CD4-positive, alpha-beta T cell treated with Interleukin-15 for 4 hours (primary cell): ENCODE results near the gene PNPLA7.
A peak's percentile ranks its signal among the peaks of the same experiment; 100 is the strongest.
"Not testable (repeated sequence)": the region's sequence is repeated elsewhere in the genome, so short reads cannot be mapped to it uniquely, and the experiment has no call there.

Source experiments
- DNase-seq: peaks from one replicate; pipeline ENCODE4 v3.0.0-alpha.2; 2020; ENCODE audit warnings: low spot score

Gene PNPLA7

DNA sequence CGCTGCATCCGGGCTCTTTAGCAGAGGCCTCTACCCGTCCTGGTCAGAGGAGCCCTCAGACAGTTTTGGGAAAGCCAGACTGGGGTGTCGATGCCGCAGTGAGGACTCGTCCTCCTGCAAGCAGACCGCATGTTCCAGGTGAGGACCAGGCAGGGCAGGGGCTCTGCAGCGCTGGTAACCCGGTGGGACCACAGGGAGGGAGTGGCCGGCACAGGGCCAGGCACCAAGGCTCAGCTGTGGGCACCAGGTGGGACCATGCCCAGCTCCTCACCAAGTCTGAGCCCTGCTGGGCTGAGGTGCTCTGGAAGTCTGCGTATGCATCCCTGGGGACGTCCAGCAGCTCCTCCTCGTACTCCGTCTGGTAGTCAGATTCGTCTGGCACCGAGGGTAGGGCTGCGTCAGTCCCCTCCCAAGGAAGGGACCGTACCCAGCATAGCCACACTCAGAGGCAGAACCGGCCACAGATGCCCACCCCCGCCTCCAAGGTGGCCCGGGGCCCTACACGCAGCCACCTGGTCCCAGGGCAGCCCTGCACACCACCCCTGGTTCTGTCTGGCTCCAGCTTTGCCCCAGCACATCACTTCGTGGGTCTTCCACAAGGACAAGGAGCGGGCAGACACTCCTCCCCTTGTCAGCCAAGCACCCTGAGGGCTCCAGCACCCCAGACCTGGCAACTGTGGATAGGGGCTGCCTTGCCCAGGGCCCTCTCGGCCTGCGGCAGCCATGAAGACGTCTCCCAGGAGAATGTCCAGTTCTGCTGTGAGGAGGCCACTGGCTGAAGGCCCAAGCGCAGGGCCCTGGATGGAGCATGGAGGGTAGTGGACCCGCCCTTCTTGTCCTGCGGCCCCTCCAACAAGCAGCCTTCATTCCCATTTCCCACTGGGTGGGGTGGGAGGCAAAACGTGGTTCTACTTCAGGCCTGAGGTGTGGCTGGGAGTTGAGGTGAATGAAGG, 89.6 kb downstream of the PNPLA7 start:
- no peak for DNase-seq

DNA sequence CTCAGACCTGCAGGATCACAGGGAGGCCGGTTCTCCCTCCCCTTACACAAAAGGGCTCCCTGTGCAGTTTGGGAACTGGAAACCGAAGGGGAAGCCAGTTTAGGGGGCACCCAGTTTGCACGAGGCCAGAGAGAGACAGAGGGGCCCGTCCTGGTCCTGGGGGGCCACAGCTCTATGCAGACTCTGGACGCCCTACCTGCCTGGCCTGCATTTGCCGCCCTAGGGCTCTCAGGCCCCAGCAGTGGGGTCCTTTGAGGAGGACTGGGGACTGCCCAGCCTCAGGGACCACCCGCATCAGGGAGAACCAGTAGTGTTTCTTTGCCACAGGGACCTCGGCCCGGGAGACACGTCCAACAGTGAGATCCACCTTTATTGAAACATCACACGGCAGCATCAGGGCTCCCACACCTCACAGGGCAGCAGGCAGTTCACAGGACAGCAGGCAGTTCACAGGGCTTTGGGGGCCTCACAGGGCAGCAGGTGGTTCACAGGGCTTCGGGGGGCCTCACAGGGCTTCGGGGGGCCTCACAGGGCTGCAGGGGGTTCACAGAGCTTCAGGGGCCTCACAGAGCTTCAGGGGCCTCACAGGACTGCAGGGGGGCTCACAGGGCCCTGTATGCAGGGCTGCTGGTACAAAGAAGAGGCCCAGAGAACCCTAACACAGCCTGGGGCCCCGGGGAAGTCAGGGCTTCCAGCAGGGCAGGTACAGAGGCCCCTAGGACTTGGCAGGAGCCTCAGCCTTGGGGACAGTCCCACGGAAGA, 90.4 kb downstream of the PNPLA7 start:
- DNase-seq: no peak

DNA sequence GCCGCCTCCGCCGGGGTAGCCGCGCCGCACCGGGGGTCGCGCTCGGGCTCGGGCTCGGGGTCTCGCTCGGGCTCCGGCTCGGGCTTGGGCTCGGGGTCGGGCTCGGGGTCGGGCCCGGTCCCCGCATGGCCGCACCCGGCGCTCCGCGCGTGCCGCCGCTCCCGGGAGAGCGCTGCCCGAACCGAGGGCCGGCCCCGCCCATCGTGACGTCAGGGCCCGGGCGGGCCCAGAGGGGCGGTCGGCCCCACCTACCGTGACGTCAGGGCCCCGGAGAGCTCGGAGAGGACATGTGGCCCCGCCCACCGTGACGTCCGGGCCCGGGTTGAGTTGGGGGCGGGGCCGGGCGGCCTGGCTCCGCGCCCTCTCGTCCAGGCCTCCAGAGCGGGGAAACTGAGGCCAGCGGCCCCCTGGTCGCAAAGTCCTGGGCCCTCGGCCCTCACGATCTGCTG, 91.0 kb downstream of the PNPLA7 start, which contains the start of gene NSMF:
Gene NSMF, minus strand, starts transcription at position 183 of the 449 bp plus-strand sequence. CDS start 232 bp downstream, outside the sequence.
- peak; percentile 92 for DNase-seq

- no peak for DNase-seq
Observed at GRCh38 chr9:137458194-137459151, 91.7 kb downstream of the PNPLA7 start.

DNA sequence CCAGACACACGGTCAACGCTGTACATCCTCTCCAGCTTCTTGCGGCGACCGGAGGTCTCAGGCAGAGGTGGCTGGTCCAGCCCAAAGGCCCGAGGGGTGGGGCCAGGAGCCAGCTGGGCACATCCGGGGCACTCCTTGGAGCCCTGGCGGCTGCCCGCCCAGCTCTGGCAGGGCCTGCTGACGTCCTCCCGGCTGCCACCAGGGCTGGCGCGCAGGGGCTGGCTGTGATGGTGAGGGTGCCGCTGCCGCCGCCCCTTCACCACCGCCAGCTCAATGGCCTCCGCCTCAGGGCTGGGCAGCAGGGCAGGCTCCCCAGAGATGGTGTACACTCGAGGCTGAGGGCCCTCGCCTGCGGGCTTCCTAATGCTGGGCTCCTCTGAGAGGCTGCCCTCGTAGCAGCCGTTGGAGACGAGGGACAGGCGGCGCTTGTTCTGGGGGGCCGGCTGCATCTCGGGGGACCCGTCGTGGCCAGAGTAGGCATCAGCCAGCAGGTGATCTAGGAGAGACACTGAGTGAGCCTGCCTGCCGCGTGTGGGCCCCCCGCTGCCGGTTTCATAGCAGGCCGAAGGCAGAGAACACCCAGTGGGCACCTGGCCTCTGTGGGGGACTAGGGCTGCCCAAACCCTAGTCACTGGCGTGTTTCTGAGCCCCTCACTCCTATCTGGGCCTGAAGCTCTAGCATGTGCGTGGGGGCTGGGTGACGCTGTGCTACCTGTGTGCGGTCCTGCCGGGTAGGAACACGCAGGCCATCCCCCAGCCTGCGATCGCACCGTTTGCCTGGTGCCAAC, 92.6 kb downstream of the PNPLA7 start:
- DNase-seq: no peak

DNA sequence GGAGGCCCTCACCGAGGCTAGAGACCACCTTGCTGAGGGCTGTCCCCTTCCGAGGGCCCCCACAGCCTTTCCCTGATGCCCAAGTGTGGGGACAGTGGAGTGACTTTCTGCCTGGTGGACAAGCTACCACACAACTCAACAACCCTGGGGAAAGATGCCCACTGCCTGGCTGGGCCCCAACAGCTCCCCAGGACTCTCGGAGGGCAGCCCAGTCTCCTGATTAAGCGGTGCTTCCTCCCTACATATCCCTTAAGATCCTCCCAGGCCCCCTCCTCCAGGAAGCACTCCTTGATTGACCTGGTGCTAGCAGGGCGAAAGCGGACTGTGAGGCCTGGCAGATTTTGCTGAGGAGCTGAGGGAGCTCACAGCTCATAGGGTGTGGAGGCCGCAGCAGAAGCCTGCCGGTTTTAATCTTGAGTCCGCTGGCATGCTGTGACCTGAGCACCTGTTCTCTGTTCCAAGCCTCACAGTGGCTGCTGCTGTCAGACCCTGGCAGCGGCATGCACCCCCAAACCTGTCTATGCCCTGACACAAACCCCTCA, 93.3 kb downstream of the PNPLA7 start:
- DNase-seq: no peak

- no peak for DNase-seq
Observed at GRCh38 chr9:137456061-137456863, 93.9 kb downstream of the PNPLA7 start.

DNA sequence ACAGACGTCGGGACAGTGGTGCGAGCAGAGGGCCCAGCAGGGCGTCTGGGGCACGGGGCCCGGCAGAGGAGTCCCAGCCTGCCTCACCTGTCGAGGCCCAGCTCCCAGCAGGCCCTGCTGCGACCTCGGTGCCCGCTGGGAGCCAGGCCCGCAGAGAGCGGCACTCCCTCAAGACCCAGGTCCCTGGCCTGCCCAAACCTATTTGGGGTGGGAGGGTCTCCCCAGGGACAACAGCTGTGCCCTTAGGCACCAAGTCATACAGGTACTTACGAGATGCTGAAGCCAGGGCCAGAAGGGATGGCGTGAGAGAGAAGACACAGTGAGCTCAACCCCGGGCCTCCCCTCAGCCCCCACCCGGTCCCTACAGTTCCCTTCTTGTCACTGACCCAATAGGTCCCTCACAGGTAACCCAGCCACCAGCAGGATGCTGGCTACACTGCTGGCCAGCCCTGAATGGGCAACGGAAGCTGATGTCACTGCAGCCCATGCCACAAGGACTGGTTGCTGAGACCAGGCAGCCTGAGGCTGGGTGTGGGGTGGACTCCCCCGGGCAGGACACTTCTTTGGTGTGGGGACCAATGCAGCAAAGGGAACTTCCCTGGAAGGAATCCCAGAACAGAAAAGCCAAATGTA, 94.7 kb downstream of the PNPLA7 start:
- DNase-seq: no peak

GRCh38 chr9:137454597-137455358, 95.4 kb downstream of the PNPLA7 start:
- no peak for DNase-seq

DNA sequence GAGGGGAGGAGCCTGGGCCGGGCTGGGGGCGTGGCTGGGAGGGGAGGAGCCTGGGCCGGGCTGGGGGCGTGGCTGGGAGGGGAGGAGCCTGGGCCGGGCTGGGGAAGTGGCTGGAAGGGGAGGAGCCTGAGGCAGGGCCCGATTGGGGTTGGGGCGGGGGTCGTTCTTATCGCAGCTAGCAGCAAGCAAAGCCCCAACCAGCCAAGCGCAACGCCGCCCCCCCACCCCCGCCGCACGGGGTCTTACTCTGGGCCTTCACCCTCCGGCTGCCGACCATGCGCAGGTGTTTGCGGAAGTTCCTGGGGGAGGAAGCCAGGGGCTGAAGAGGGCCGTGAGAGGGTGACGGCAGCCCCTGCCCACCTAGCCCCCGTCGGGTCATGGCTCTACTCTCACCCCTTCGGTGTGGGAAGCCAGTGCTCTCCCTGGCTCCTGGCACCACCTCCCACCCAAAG, 96.0 kb downstream of the PNPLA7 start:
- DNase-seq: no peak

- peak; percentile 39 for DNase-seq
Observed at GRCh38 chr9:137453643-137454081, 96.5 kb downstream of the PNPLA7 start.

DNA sequence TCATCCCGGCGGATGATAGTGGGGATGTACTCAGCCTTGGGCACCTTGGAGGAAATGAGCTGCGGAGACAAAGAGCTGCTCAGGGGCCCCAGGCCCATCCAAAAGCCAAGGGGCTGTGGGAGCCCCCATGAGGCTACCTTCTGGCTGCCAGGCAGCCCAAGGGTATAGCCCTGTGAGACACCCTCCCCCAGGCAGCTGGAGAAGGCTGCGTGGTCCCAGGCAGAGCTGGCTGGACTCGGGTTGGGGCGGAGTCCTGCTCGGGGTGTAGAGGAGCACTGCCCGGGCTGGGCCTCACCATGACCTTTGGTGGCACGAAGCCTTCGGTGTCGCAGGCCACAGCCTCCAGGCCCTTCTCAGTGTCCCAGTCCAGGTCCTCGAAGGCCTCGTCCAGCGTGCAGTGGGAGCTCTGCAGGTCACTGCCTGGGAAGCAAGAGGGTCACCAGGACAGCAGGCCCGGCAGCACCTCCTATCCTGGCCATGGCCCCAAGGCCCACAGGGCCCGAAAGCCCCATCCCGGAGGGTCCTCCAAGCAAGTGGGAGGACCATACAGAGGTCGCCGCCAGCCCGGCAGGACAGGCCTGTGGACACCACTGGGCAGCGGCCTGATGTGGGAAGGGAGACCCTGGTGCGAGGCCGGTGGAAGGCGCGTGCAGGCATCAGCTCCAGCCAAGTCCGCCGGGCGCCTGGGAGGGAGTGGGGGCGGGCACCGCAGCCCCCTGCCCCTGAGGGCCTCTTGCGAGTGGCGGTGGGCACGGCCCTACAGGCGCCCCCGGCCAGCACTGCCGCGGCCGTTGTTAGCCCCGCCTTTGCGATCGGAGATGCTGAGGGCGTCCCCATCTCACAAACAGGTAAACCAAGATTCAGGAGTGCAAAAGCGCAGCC, 97.2 kb downstream of the PNPLA7 start:
- DNase-seq: no peak

DNA sequence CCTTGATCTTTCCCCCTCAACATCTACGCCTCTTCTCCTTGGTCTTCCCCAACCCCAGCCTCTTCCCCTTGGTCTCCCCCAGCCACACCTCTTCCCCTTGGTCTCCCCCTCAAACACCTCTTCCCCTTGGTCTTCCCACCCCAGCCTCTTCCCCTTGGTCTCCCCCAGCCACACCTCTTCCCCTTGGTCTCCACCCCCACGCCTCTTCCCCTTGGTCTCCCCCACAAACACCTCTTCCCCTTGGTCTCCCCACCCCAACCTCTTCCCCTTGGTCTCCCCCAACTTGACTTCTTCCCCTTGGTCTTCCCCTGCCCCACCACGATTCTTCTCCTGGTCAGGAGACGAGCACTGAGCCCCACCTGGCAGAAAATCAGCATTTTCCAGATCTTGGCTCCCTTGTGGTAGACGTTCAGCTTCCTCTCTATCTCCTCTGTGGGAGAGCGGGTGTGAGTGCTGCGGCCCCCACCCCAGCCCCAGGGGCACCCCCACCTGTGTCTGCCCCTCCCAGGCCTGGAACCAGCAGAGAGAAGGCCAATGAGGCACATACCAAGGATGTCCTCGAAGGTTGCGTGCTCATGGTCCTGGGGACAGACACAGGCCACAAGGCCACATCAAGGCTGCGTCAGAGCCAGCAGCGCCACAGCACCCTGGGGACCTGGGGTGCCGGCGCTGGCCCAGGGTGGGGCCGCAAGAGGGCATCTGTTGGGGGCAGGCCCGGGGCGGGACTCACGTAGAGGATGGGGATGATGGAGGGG, 98.0 kb downstream of the PNPLA7 start:
- DNase-seq: no peak

GRCh38 chr9:137451264-137452005, 98.8 kb downstream of the PNPLA7 start:
- DNase-seq: not testable (repeated sequence)

DNA sequence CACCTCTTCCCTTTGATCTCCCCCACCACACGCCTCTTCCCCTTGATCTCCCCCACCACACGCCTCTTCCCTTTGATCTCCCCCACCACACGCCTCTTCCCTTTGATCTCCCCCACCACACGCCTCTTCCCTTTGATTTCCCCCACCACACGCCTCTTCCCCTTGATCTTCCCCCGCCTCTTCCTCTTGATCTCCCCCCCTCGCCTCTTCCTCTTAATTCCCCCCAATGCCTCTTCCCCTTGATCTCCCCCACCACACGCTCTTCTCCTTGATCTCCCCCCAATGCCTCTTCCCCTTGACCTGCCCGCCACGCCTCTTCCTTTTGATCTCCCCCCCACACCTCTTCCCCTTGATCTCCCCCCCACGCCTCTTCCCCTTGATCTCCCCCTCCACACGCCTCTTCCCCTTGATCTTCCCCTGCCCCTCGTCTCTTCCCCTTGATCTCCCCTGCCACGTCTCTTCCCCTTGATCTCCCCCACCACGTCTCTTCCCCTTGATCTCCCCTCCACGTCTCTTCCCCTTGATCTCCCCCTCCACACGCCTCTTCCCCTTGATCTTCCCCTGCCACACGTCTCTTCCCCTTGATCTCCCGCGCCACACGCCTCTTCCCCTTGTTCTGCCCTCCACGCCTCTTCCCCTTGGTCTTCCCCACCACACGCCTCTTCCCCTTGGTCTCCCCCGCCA, 99.5 kb downstream of the PNPLA7 start:
- peak; percentile 34 for DNase-seq
